Measurements from ENCODE around the gene EZH1.

EZH1 gene

DNA sequence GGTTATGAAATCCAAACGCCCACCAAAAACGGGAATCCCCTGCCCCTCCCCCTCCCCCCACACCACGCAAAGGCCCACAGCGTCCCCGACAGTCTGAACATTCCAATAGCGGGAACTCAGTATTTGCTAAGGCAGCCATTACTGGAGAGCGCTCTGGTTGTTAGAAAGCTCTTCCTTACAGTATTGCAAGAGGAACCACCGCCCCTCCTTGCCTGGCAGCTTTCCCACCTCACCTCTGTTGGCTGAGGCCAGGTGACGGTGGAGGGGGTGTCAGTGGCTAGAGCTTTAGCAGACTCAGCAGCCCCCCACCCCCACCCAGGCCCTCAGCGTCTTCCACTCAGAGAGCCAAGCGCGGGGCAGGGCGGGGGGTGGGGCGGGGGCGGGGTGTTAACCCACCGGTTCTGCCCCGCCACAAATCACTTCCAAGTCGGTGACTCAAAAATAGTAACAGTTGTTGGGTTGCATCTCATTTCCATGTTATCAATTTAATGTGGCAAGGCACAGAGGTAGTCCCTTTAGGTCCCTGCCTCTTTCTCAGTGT, 65.8 kb downstream of the EZH1 start:
- no peaks in the 10 kb centered on the region for H3K27me3 ChIP-seq (ENCODE audit: insufficient read depth, low read depth)
- peak overlapping the region; percentile 97 for H3K4me2 ChIP-seq
- no peak overlapping the region for H3K4me3 ChIP-seq (IDR thresholded peaks at IDR 0.05; ENCODE audit: insufficient read depth, low read depth, low read length)
- H4K20me1 ChIP-seq (ENCODE audit: insufficient read depth), result no peaks in the 10 kb centered on the region
- H3K27ac ChIP-seq, result peak overlapping the region; percentile 98
- peaks cover 40% of the 10 kb centered on the region for H3K79me2 ChIP-seq (ENCODE audit: insufficient read depth, low read depth)
- peaks cover 47% of the 10 kb centered on the region for H3K4me1 ChIP-seq (ENCODE audit: low read depth, poor library complexity, severe bottlenecking)
- TF ChIP-seq, protein P1, sequence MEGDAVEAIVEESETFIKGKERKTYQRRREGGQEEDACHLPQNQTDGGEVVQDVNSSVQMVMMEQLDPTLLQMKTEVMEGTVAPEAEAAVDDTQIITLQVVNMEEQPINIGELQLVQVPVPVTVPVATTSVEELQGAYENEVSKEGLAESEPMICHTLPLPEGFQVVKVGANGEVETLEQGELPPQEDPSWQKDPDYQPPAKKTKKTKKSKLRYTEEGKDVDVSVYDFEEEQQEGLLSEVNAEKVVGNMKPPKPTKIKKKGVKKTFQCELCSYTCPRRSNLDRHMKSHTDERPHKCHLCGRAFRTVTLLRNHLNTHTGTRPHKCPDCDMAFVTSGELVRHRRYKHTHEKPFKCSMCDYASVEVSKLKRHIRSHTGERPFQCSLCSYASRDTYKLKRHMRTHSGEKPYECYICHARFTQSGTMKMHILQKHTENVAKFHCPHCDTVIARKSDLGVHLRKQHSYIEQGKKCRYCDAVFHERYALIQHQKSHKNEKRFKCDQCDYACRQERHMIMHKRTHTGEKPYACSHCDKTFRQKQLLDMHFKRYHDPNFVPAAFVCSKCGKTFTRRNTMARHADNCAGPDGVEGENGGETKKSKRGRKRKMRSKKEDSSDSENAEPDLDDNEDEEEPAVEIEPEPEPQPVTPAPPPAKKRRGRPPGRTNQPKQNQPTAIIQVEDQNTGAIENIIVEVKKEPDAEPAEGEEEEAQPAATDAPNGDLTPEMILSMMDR (conservative IDR thresholded peaks at IDR 0.05; ENCODE audit: low read depth, low read length), result no peak
- H2AFZ ChIP-seq (ENCODE audit: low read depth), result peak overlapping the region; percentile 62; the same call in 1 of the 2 replicates
- H3K9ac ChIP-seq, result peak overlapping the region; percentile 83
- no peaks in the 10 kb centered on the region for H3K36me3 ChIP-seq (ENCODE audit: insufficient read depth)

DNA sequence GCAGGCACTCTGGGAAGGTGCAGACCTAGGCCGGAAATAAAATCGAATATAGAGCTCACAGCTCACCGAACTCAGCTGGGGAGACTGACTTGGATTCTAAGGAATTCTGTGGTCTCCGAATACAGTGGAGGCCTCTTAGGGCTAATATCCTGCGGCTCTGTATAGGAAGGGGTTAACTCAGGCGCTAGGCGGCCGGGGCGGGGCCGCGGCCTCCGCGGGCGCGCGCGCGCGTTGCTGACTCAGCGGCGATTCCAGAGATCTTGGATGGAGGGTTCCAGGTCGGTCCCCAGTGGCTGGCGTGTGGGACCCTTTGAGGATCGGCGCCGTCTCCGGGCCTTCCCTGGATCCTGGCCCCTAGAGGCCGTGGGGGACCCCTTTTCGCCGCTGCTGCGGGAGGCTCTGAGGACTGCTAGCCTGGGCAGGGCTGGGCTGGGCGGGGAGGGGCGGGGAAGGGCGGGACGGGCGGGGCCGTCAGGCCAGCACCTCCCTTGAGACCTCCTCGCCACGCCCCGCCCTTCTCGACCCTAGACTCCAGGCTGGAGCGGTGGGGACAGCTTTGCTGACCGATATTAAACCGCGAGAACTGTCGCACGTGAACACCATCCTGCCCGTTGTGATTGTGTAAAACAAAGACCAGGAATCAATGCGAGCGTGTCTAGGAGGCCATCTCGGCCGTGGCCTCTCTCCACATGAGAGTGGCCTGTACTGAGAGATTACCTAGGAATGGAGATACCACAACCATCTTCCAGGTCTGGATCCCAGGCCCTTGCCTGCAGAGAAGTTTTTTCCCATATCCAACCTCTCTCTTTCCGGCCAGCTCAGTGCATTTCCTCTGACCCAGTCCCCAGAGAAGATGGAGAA, 66.7 kb downstream of the EZH1 start:
- peak overlapping the region; percentile 48 for H2AFZ ChIP-seq (ENCODE audit: low read depth)
- H3K79me2 ChIP-seq (ENCODE audit: insufficient read depth, low read depth), result peaks cover 45% of the 10 kb centered on the region
- peak overlapping the region; percentile 99 for H3K4me2 ChIP-seq
- H3K9ac ChIP-seq, result peak overlapping the region; percentile 73
- H4K20me1 ChIP-seq (ENCODE audit: insufficient read depth), result no peaks in the 10 kb centered on the region
- H3K27me3 ChIP-seq (ENCODE audit: insufficient read depth, low read depth), result no peaks in the 10 kb centered on the region
- H3K4me3 ChIP-seq (IDR thresholded peaks at IDR 0.05; ENCODE audit: insufficient read depth, low read depth, low read length), result no peak overlapping the region
- peaks cover 47% of the 10 kb centered on the region for H3K4me1 ChIP-seq (ENCODE audit: low read depth, poor library complexity, severe bottlenecking)
- H3K27ac ChIP-seq, result peak overlapping the region; percentile 98
- TF ChIP-seq, protein P1 (conservative IDR thresholded peaks at IDR 0.05; ENCODE audit: low read depth, low read length), result no peak
- H3K36me3 ChIP-seq (ENCODE audit: insufficient read depth), result no peaks in the 10 kb centered on the region

DNA sequence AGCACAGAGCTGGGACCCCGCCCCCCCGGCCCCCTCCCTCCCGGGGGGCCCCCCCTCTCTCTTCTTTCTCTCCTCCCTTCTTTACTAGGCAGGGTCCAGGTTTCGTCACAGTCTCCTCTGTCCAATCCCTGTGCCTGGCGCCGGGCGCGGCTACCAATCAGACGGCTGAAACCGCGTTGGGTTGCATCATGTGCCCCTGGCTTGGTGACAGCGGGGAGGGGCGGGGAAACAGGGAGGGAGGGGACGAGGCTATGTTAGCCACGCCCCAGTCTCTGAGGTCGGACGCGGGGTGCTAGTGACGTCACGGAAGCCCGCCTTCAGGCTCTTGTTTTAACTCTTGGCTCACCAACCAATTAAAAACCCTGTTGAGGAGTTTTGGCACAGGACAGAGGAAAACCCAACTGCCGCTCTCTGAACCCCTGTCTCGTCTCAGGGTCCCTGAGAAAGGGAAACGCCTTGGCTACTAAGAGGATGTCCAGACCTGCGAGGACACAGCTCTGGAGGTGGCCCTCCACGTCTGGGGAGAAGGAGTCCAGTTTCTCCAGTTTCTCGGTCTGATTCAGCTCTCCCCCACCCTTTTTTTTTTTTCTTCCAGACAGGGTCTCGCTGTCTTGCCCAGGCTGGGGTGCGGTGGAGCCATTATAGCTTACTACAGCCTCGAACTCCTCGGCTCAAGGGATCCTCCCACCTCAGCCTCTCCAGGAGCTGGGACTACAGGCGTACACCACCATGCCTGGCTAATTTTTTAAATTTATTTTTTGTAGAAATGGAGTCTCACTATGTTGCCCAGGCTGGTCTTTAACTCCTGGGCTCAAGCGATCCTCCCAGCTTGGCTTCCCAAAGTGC, 67.6 kb downstream of the EZH1 start:
- Histone ChIP-seq H3K4me3 (IDR thresholded peaks at IDR 0.05; ENCODE audit: insufficient read depth, low read depth, low read length) (no peak overlapping the region), H3K9ac (peak overlapping the region; percentile 73), H3K4me1 (ENCODE audit: low read depth, poor library complexity, severe bottlenecking) (peaks cover 39% of the 10 kb centered on the region), H4K20me1 (ENCODE audit: insufficient read depth) (no peaks in the 10 kb centered on the region), H2AFZ (ENCODE audit: low read depth) (peak overlapping the region; percentile 48), H3K27ac (peak overlapping the region; percentile 98), H3K36me3 (ENCODE audit: insufficient read depth) (peaks cover 6% of the 10 kb centered on the region), H3K4me2 (peak overlapping the region; percentile 99), H3K27me3 (ENCODE audit: insufficient read depth, low read depth) (no peaks in the 10 kb centered on the region), H3K79me2 (ENCODE audit: insufficient read depth, low read depth) (peaks cover 55% of the 10 kb centered on the region)
- TF ChIP-seq, protein P1 (conservative IDR thresholded peaks at IDR 0.05; ENCODE audit: low read depth, low read length), result no peak

DNA sequence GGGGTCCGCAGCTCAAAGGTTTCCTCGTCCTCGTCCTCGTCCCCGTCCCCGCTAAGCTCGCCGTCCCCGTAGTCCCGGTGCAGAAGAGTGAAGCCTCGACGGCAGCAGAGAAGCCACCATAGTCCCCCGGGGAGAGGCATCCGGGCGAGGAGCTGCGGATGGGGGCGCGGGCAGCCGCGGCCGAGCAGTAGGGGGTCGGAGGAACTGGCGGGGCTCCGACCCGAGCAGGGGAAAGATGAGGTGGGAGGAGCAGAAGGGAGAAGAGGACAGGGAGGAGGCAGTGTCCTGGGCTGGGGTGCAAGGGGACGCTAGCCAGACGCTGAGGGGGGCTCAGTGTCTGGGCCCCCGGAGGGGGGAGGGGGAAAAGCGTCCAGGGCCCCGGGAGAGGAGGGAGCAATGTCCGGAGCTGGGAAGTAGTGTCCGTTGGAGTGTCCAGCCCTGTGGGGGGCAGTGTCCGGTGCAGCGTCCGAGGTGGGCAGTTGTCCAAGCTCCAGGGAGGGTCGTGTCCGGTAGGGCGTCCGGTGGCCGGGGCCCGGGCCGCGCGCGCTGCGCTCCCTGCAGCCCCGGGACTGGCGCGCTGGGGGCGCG, 68.3 kb downstream of the EZH1 start, which contains the start of gene PLEKHH3:
Gene PLEKHH3, minus strand, starts transcription at position 571 of the 588 bp plus-strand sequence. Its CDS starts 431 bp downstream, at position 140.
- TF ChIP-seq, protein P1 (conservative IDR thresholded peaks at IDR 0.05; ENCODE audit: low read depth, low read length), result no peak
- H2AFZ ChIP-seq (ENCODE audit: low read depth), result peak within 1 kb of the TSS; percentile 48
- H3K79me2 ChIP-seq (ENCODE audit: insufficient read depth, low read depth), result peaks cover 62% of the 10 kb centered on the region
- peak within 1 kb of the TSS; percentile 98 for H3K27ac ChIP-seq
- H3K4me1 ChIP-seq (ENCODE audit: low read depth, poor library complexity, severe bottlenecking), result peaks cover 32% of the 10 kb centered on the region
- H3K4me3 ChIP-seq (IDR thresholded peaks at IDR 0.05; ENCODE audit: insufficient read depth, low read depth, low read length), result peak within 1 kb of the TSS; percentile 78
- peak within 1 kb of the TSS; percentile 99 for H3K4me2 ChIP-seq
- H3K9ac ChIP-seq, result peak within 1 kb of the TSS; percentile 73
- H3K27me3 ChIP-seq (ENCODE audit: insufficient read depth, low read depth), result no peaks in the 10 kb centered on the region
- no peaks in the 10 kb centered on the region for H4K20me1 ChIP-seq (ENCODE audit: insufficient read depth)
- H3K36me3 ChIP-seq (ENCODE audit: insufficient read depth), result peaks cover 6% of the 10 kb centered on the region
